Caco-2 (cell line): ENCODE data around the gene AHCYL1. TPM values are rescaled to one million over a fixed set of nuclear protein-coding genes. Genes with fewer than 3 reads are reported as not detected.

Experiments
- BruUV-seq: library from RNA; stranded (reverse); fragments of 400-500 nt; replicated peaks from 2 replicates; lab custom pipeline; 2021; lab: Mats Ljungman, UMichigan
- CTCF ChIA-PET: fragments of 300-600 bp; sonication (Branson Sonifier 250); formaldehyde crosslinking; loops from one replicate; lab custom pipeline; 2022; ENCODE audit warnings: antibody characterized with exemption; lab: Charles Lee
- POLR2A ChIA-PET: fragments of 300-600 bp; sonication (Branson Sonifier 250); formaldehyde crosslinking; loops from one replicate; lab custom pipeline; 2022; ENCODE audit warnings: antibody characterized with exemption; lab: Charles Lee
- DNase-seq, 2 experiments: peaks; one replicate each; pipeline versions ENCODE4 v3.0.0 to v3.0.0-alpha.2; 2020 to 2022
- H3K27me3 ChIP-seq: replicated peaks from 2 replicates; pipeline ENCODE4 v1.6.0; 2011; ENCODE audit warnings: low read length; ENCODE audit not compliant: control insufficient read depth, insufficient read depth
- H3K36me3 ChIP-seq: 2 replicates; pipeline ENCODE4 v1.5.1; 2011; ENCODE audit warnings: low read length; ENCODE audit not compliant: control insufficient read depth, insufficient read depth
- H3K4me1 ChIP-seq: fragments of 250-450 bp; sonication (Bioruptor Pico); 2 replicates; pipeline ENCODE4 v1.5.1; 2020; ENCODE audit warnings: mild to moderate bottlenecking
- H3K4me3 ChIP-seq: 2 replicates; pipeline ENCODE4 v1.5.1; 2011; ENCODE audit warnings: low read depth, mild to moderate bottlenecking, control low read depth, low read length
- H3K9me3 ChIP-seq: fragments of 250-450 bp; sonication (Bioruptor Pico); 2 replicates; pipeline ENCODE4 v1.5.1; 2020; ENCODE audit warnings: mild to moderate bottlenecking, moderate library complexity
- H3K27ac Mint-ChIP-seq: one replicate; pipeline ENCODE4 v1.8.0; 2022; ENCODE audit warnings: mixed read lengths; ENCODE audit not compliant: unreplicated experiment
- H3K27me3 Mint-ChIP-seq: one replicate; pipeline ENCODE4 v1.8.0; 2022; ENCODE audit warnings: mixed read lengths; ENCODE audit not compliant: insufficient read depth, unreplicated experiment
- H3K36me3 Mint-ChIP-seq: one replicate; pipeline ENCODE4 v1.8.0; 2022; ENCODE audit warnings: mild to moderate bottlenecking, mixed read lengths; ENCODE audit not compliant: insufficient read depth, unreplicated experiment
- H3K4me1 Mint-ChIP-seq: one replicate; pipeline ENCODE4 v1.8.0; 2022; ENCODE audit warnings: low read depth, mixed read lengths; ENCODE audit not compliant: unreplicated experiment
- H3K4me3 Mint-ChIP-seq: one replicate; pipeline ENCODE4 v1.8.0; 2022; ENCODE audit warnings: mild to moderate bottlenecking, moderate library complexity, mixed read lengths; ENCODE audit not compliant: unreplicated experiment
- H3K9me3 Mint-ChIP-seq: one replicate; pipeline ENCODE4 v1.8.0; 2022; ENCODE audit warnings: mixed read lengths; ENCODE audit not compliant: unreplicated experiment
- intact Hi-C: fragments of 100-400 bp; cut with micrococcal nuclease; formaldehyde crosslinking; loops from one replicate; pipeline ENCODE4 v1.10.0; 2022; ENCODE audit not compliant: unreplicated experiment
- total RNA-seq: library from RNA; stranded (reverse); gene quantifications from 2 replicates; pipeline ENCODE4 v1.2.3, GENCODE V29; 2022
- TF ChIP-seq, protein P1 (sequence below), 2 experiments: fragments of 200-600 bp in 1 of 2; IDR thresholded peaks; 1 replicate in 1 of 2; 2 replicates in 1 of 2; pipeline versions ENCODE4 v1.5.1 to v1.8.0; 2011 to 2022; ENCODE audit warnings: antibody characterized with exemption in 1 of 2, control low read depth in 1 of 2, inconsistent platforms in 1 of 2, low read depth in 1 of 2, low read length in 1 of 2, mild to moderate bottlenecking in 1 of 2, moderate library complexity in 1 of 2; ENCODE audit not compliant: insufficient read depth in 1 of 2, severe bottlenecking in 1 of 2, unreplicated experiment in 1 of 2

AHCYL1 gene
- total RNA-seq, 1 experiment from 2014 or later: 64.2 TPM

- Mint-ChIP-seq H3K27me3 (no peaks in the 10 kb centered on the region), H3K36me3 (peaks cover 76% of the 10 kb centered on the region), H3K4me3 (no peak overlapping the region), H3K4me1 (no peaks in the 10 kb centered on the region), H3K27ac (no peak overlapping the region), H3K9me3 (no peaks in the 10 kb centered on the region)
- no peak for DNase-seq
- ChIA-PET CTCF (no interaction called here), POLR2A (no interaction called here)
- no peak overlapping the region for H3K4me3 ChIP-seq
- no peaks in the 10 kb centered on the region for H3K27me3 ChIP-seq
- no TSS peak for BruUV-seq
- no peaks in the 10 kb centered on the region for H3K9me3 ChIP-seq
- TF ChIP-seq, protein P1, sequence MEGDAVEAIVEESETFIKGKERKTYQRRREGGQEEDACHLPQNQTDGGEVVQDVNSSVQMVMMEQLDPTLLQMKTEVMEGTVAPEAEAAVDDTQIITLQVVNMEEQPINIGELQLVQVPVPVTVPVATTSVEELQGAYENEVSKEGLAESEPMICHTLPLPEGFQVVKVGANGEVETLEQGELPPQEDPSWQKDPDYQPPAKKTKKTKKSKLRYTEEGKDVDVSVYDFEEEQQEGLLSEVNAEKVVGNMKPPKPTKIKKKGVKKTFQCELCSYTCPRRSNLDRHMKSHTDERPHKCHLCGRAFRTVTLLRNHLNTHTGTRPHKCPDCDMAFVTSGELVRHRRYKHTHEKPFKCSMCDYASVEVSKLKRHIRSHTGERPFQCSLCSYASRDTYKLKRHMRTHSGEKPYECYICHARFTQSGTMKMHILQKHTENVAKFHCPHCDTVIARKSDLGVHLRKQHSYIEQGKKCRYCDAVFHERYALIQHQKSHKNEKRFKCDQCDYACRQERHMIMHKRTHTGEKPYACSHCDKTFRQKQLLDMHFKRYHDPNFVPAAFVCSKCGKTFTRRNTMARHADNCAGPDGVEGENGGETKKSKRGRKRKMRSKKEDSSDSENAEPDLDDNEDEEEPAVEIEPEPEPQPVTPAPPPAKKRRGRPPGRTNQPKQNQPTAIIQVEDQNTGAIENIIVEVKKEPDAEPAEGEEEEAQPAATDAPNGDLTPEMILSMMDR (IDR thresholded peaks at IDR 0.05; ENCODE audit: insufficient read depth in 1 of 2, low read depth in 1 of 2, low read length in 1 of 2, severe bottlenecking in 1 of 2, unreplicated experiment in 1 of 2): no peak
- H3K36me3 ChIP-seq: no peaks in the 10 kb centered on the region; the same call in 1 of the 2 replicates
- intact Hi-C loops: no loop called here
- no peaks in the 10 kb centered on the region for H3K4me1 ChIP-seq
These were observed 33.8 kb downstream of the AHCYL1 start for GRCh38 chr1:110018396-110018795.

DNA sequence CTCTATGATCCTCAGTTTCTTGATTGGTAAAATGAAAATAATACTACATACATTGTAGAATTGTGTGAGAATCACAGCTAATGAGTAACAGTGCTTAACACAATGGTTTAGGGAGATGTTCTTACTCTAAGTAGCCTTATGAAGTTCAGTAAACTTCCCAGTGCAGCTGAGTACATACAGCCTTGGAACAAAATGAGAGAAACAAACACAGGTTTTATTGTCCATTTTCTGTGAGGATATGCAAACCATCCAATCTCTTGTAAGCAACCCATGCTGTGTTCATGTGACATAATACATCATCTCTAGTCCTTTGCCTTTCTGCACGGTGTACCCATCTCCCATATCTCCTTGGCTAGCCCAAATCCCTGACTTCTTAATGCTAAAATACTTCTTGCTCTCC is 35.2 kb downstream of the AHCYL1 start:
- TF ChIP-seq, protein P1 (IDR thresholded peaks at IDR 0.05; ENCODE audit: insufficient read depth in 1 of 2, low read depth in 1 of 2, low read length in 1 of 2, severe bottlenecking in 1 of 2, unreplicated experiment in 1 of 2): no peak
- peaks cover 71% of the 10 kb centered on the region for H3K36me3 Mint-ChIP-seq
- DNase-seq: no peak
- Histone ChIP-seq H3K27me3 (no peaks in the 10 kb centered on the region), H3K9me3 (no peaks in the 10 kb centered on the region), H3K4me3 (no peak overlapping the region), H3K4me1 (no peaks in the 10 kb centered on the region), H3K36me3 (no peaks in the 10 kb centered on the region; the same call in 1 of the 2 replicates)
- ChIA-PET POLR2A (no interaction called here), CTCF (no interaction called here)
- no peaks in the 10 kb centered on the region for H3K27me3 Mint-ChIP-seq
- no peak overlapping the region for H3K27ac Mint-ChIP-seq
- intact Hi-C loops: no loop called here
- H3K9me3 Mint-ChIP-seq: no peaks in the 10 kb centered on the region
- BruUV-seq: no TSS peak
- H3K4me3 Mint-ChIP-seq: no peak overlapping the region
- H3K4me1 Mint-ChIP-seq: no peaks in the 10 kb centered on the region

- no peaks in the 10 kb centered on the region; the same call in 1 of the 2 replicates for H3K36me3 ChIP-seq
- H3K36me3 Mint-ChIP-seq: peaks cover 57% of the 10 kb centered on the region
These were observed 36.7 kb downstream of the AHCYL1 start for GRCh38 chr1:110021285-110021684.

More at GRCh38 chr1:110021285-110021684, 36.7 kb downstream of the AHCYL1 start:
- BruUV-seq: no TSS peak
- Mint-ChIP-seq H3K9me3 (no peaks in the 10 kb centered on the region), H3K4me1 (no peaks in the 10 kb centered on the region), H3K4me3 (no peak overlapping the region), H3K27me3 (no peaks in the 10 kb centered on the region), H3K27ac (no peak overlapping the region)
- ChIA-PET CTCF (no interaction called here), POLR2A (no interaction called here)
- intact Hi-C loops: no loop called here
- Histone ChIP-seq H3K4me3 (no peak overlapping the region), H3K9me3 (no peaks in the 10 kb centered on the region), H3K4me1 (no peaks in the 10 kb centered on the region), H3K27me3 (no peaks in the 10 kb centered on the region)
- TF ChIP-seq, protein P1 (IDR thresholded peaks at IDR 0.05; ENCODE audit: insufficient read depth in 1 of 2, low read depth in 1 of 2, low read length in 1 of 2, severe bottlenecking in 1 of 2, unreplicated experiment in 1 of 2): no peak
- no peak for DNase-seq
